K562 treated with DMSO at 1 percent for 48 hours (cell line): ENCODE results near the gene BRD1. TPM values are rescaled to one million over a fixed set of nuclear protein-coding genes. Genes with fewer than 3 reads are reported as not detected.

Source experiments
- total RNA-seq: library from RNA; unstranded; fragments of 300-600 nt; gene quantifications from 2 replicates; pipeline ENCODE4 v1.2.3, GENCODE V29; 2022; ENCODE audit warnings: low replicate concordance; ENCODE audit errors: extremely low read depth

Gene BRD1
- total RNA-seq, result not detected in 2 replicates

DNA sequence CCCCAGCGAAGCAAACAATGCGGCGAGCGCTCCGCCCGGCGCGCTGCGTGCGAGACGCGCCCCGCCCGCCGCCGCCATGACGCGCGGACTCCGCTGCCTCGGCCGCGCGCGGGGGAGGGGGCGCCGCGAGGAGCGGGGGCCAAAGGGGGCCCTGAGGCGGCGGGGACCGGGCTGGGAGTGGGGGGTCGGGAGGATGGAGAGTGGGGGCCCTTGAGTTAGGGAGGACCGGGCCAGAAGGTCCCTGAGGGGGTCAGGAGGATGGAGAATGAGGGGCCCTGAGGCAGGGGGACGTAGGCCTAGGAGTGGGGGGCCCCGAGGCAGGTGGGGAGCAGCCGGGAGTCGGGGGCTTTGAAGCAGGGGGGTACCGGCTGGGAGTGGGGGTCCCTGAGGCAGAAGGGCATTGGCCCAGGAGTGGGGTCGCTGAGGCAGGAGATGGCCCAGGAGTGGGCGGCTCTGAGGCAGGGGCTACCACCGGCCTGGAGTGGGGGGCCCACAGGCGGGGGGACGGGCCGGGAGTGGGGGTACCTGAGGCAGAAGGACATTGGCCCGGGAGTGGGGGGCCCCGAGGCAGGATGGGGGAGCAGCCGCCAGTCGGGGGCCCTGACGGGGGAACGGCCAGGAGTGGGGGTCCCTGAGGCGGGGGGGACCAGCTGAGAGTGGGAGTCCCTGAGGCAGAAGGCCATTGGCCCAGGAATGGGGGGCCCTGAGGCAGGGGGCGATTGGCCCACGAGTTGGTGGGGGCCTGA lies at the start of gene BRD1:
Gene BRD1, minus strand, starts transcription at position 21 of the 746 bp plus-strand sequence. CDS start 3,556 bp downstream, outside the sequence.

DNA sequence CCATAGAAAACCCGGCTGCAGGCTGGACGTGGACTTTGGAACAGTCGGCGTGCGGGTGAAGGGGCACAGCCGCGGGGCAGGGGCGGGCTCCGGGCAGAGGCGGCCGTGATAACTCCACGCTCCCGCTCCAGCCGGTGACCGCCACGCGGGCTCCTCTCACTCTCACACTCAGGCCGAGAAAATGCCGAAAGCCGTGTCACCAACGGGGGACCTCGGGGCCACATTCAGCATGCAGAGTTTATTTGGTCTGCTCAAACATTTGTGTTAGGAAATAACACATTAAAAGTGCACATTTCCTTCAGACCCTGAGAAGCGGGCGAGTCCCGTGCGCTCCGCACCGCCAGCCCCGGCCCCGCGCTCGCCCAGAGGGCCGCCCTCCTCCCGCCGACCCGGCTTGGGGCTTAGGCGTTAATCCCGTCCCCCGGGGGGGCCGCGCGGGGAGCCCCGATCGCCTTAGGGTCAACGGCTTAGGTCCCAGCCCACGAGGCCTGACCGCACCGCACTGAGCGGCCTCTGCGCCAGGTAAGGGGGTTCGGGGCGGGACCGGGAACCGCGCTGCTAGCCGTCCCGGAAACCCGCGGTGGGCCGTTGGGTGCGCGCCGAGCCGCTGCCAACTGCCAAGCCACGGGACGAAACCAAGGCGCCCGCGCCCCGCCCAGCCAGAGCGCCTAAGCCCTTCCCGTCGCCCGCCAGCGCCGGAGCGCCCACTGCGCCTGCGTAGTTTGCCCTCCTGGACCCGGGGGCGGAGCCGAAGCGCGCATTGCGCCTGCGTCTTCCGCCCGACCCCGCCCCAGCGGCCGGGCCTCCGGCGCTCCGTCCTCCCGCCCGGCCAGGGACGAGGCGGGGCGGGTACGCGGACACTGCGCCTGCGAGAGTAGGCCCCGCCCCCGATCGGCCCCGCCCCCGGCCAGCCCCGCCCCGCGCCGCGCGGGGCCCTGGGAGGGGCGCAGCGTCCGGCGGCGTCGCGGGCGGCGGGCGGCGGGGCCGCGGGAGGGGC lies 25.5 kb upstream of the BRD1 start, which contains the start of gene ZBED4:
Gene ZBED4, plus strand, starts transcription at position 947 of the 997 bp plus-strand sequence. CDS start 29,819 bp downstream, outside the sequence.

Other genes with a start within 250 kb of the BRD1 start
- gene ZBED4, start 26.0 kb upstream of the BRD1 start, total RNA-seq, result not detected in 2 replicates
- not detected in 2 replicates for gene ALG12, start 90.6 kb upstream of the BRD1 start, total RNA-seq
- gene CRELD2, start 90.8 kb upstream of the BRD1 start, total RNA-seq, result not detected in 2 replicates
- gene PIM3, start 132.9 kb upstream of the BRD1 start, total RNA-seq, result not detected in 2 replicates
- not detected in 2 replicates for gene IL17REL, start 184.9 kb upstream of the BRD1 start, total RNA-seq
- gene TTLL8, start 230.4 kb upstream of the BRD1 start, total RNA-seq, result not detected in 2 replicates